Mesothelial cell of epicardium (in vitro differentiated cells): ENCODE results near the gene NXPH1. TPM values are rescaled to one million over a fixed set of nuclear protein-coding genes. Genes with fewer than 3 reads are reported as not detected.

Source experiments
- DNase-seq, 2 experiments: peaks; one replicate each; pipeline ENCODE4 v3.0.0; 2021; ENCODE audit warnings: low spot score in 2 of 2; ENCODE audit not compliant: unreplicated experiment in 2 of 2
- H3K27ac Mint-ChIP-seq: 2 replicates; pipeline ENCODE4 v1.8.0; 2021; ENCODE audit warnings: mixed read lengths
- H3K27me3 Mint-ChIP-seq: 2 replicates; pipeline ENCODE4 v1.8.0; 2021; ENCODE audit warnings: low read depth, mixed read lengths
- H3K36me3 Mint-ChIP-seq: 2 replicates; pipeline ENCODE4 v1.8.0; 2021; ENCODE audit warnings: mixed read lengths
- H3K4me1 Mint-ChIP-seq: 2 replicates; pipeline ENCODE4 v1.8.0; 2021; ENCODE audit warnings: mixed read lengths
- H3K4me3 Mint-ChIP-seq: 2 replicates; pipeline ENCODE4 v1.8.0; 2021; ENCODE audit warnings: mild to moderate bottlenecking, moderate library complexity, mixed read lengths
- H3K9me3 Mint-ChIP-seq: 2 replicates; pipeline ENCODE4 v1.8.0; 2021; ENCODE audit warnings: mixed read lengths
- total RNA-seq: library from RNA; stranded (reverse); gene quantifications from 3 replicates; pipeline ENCODE4 v1.2.1, GENCODE V29; 2021
- TF ChIP-seq, protein P1 (sequence below): fragments of 200-600 bp; sonication (generic); IDR thresholded peaks from one replicate; pipeline ENCODE4 v1.5.0; 2021; ENCODE audit warnings: antibody characterized with exemption; ENCODE audit not compliant: unreplicated experiment

NXPH1 gene
- total RNA-seq, 1 donor from 2014 or later = not detected

DNA sequence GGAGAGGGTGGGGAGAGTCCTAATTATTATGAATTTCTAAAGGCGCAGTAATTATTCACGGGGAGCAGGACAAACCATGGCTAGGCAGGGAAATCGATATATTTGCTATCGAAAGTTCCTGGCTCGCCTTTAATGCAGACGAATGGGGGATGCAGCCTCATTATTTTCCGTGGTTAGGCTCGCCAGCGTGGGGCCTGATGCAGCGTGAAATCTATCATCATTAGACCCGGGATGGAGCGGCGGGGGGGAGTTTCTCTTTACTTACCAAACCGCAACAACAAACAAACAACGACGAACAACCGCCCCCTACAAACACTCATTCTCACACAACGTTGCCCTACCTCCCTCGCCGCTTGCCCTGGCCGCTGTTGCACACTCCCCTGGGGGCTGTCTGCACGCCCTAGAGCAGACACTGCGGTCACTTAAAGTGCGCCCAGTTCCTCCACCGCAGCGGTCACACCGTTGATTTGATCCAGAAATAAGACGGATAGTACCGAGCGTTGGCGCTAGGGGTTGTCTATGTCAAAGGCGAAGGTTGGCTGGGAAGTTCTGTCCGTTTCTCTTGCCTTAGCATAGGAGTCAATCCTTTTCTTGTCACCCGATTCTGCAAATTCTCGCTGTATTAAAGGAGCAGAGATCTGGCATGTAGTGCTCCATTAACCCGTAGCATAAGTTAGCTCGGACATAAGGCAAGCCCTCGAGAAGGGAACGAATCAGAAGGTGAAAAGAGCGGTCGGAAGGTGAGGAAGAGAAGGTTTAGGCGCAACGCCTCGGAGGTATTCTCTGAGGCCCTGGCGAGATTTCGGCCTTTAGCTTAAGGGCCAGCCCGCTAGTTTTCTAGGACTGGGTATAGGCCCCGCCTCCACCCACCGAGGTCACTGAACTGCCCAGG is 10.4 kb downstream of the NXPH1 start:
- Mint-ChIP-seq H3K4me3 (peak overlapping the region; percentile 64), H3K36me3 (no peaks in the 10 kb centered on the region), H3K4me1 (peaks cover 18% of the 10 kb centered on the region), H3K27ac (no peak overlapping the region), H3K27me3 (peaks cover 98% of the 10 kb centered on the region), H3K9me3 (no peaks in the 10 kb centered on the region)
- TF ChIP-seq, protein P1, sequence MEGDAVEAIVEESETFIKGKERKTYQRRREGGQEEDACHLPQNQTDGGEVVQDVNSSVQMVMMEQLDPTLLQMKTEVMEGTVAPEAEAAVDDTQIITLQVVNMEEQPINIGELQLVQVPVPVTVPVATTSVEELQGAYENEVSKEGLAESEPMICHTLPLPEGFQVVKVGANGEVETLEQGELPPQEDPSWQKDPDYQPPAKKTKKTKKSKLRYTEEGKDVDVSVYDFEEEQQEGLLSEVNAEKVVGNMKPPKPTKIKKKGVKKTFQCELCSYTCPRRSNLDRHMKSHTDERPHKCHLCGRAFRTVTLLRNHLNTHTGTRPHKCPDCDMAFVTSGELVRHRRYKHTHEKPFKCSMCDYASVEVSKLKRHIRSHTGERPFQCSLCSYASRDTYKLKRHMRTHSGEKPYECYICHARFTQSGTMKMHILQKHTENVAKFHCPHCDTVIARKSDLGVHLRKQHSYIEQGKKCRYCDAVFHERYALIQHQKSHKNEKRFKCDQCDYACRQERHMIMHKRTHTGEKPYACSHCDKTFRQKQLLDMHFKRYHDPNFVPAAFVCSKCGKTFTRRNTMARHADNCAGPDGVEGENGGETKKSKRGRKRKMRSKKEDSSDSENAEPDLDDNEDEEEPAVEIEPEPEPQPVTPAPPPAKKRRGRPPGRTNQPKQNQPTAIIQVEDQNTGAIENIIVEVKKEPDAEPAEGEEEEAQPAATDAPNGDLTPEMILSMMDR = no peak
- DNase-seq = no peak

DNA sequence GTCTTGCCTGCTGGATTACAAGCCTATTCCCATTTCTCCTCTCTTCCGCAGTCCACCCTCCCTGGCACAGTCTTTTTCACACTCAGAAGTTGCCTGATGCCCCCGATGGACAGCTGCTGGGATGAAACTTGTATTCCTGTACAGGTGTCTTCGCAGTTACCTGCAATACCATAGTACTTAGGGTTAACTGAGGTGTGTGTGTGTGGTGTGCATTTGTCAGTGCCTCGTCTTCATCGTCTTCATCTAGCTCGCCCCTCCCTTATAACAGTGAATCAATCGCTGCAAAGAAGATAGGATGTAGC is 11.0 kb downstream of the NXPH1 start:
- TF ChIP-seq, protein P1 = no peak
- no peak overlapping the region for H3K27ac Mint-ChIP-seq
- peaks cover 95% of the 10 kb centered on the region for H3K27me3 Mint-ChIP-seq
- no peak for DNase-seq
- no peaks in the 10 kb centered on the region for H3K36me3 Mint-ChIP-seq
- no peak overlapping the region for H3K4me3 Mint-ChIP-seq
- H3K4me1 Mint-ChIP-seq = peaks cover 18% of the 10 kb centered on the region
- no peaks in the 10 kb centered on the region for H3K9me3 Mint-ChIP-seq

DNA sequence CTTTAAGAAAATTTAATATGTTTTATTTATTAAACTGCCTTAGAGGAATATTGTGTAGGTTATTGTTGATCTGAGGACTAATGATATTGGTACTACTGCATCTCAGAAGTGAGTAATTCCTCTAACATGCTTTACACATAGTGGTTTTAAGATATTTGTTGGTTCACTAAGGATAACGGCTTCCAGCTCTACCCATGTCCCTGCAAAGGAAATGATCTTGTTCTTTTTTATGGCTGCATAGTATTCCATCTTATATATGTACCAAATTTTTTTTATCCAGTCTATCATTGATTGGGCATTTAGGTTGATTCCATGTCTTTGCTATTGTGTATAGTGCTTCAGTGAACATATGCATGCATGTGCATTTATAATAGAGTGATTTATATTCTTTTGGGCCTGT is 20.1 kb downstream of the NXPH1 start:
- no peaks in the 10 kb centered on the region for H3K4me1 Mint-ChIP-seq

DNA sequence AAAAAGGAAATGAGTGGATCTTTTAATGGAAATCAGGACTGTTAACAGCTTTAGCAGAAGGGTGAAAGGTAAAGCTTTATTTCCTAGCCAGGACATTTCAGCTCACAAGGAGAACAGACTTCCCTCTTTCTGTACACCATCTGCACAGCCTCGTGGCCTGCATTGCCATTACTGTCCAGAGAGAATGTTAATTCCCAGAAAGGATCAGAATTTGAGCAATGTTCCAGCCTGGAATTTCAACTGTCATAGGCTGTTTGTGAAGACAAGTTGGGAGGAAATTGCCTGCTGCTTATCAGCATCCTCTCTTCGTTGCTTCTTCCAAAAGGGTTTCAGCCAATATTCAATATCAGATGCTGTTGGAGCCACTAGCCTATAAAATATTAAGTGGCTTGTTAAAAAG is 22.0 kb downstream of the NXPH1 start:
- no peak overlapping the region for H3K4me3 Mint-ChIP-seq
- H3K9me3 Mint-ChIP-seq = peaks cover 4% of the 10 kb centered on the region
- peaks cover 37% of the 10 kb centered on the region for H3K27me3 Mint-ChIP-seq
- H3K4me1 Mint-ChIP-seq = no peaks in the 10 kb centered on the region
- DNase-seq = no peak
- TF ChIP-seq, protein P1 = no peak
- no peaks in the 10 kb centered on the region for H3K36me3 Mint-ChIP-seq
- H3K27ac Mint-ChIP-seq = no peak overlapping the region

More for the DNA sequence above, 20.1 kb downstream of the NXPH1 start:
- no peak for DNase-seq
- no peaks in the 10 kb centered on the region for H3K36me3 Mint-ChIP-seq
- TF ChIP-seq, protein P1 = no peak
- H3K4me3 Mint-ChIP-seq = no peak overlapping the region
- H3K27me3 Mint-ChIP-seq = peaks cover 42% of the 10 kb centered on the region
- peaks cover 4% of the 10 kb centered on the region for H3K9me3 Mint-ChIP-seq
- no peak overlapping the region for H3K27ac Mint-ChIP-seq

DNA sequence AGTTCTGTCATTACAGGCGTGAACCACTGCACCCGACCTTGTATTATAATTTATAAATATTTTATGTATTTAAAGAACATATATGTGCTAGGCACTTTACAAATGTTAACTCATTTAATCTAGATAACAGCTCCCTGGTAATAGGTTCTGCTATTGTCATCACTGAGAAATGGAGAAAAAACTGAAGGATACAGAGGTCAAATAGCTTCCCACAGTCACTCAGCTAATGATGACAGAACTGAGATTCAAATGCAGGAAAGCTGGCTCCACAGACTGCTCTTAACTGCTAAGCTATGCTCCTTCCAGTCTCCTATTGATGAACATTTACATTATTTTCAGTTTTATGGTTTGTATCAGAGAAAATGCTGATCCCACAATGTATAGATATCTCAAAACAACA is 28.9 kb downstream of the NXPH1 start:
- Mint-ChIP-seq H3K36me3 (no peaks in the 10 kb centered on the region), H3K4me1 (no peaks in the 10 kb centered on the region), H3K4me3 (no peak overlapping the region), H3K27ac (no peak overlapping the region), H3K27me3 (peaks cover 28% of the 10 kb centered on the region), H3K9me3 (no peaks in the 10 kb centered on the region)
- DNase-seq = no peak
- TF ChIP-seq, protein P1 = no peak
